HEK293 (cell line): Measurements from ENCODE around the gene DPYD.

Experiments
- CTCF ChIA-PET: fragments of 350-600 bp; formaldehyde crosslinking; extraction: SDS; loops from one replicate; lab custom pipeline; 2021; ENCODE audit warnings: antibody characterized with exemption; lab: Yijun Ruan, JAX
- POLR2A ChIA-PET: fragments of 300-600 bp; formaldehyde crosslinking; extraction: SDS; loops from one replicate; lab custom pipeline; 2020; ENCODE audit warnings: antibody characterized with exemption, inconsistent platforms; lab: Yijun Ruan, JAX
- H3K27ac ChIP-seq: fragments of 200-500 bp; sonication (Bioruptor generic); 2 replicates; pipeline ENCODE4 v1.5.1; 2014; ENCODE audit warnings: low read depth, low read length, control low read depth, inconsistent platforms; ENCODE audit errors: extremely low read depth
- H3K36me3 ChIP-seq, 2 experiments: fragments of 200-500 bp in 1 of 2; sonication (Bioruptor generic) in 1 of 2; 1 replicate in 1 of 2; 2 replicates in 1 of 2; pipeline ENCODE4 v1.5.1; 2014 to 2017; ENCODE audit warnings: inconsistent platforms in 2 of 2, low read length in 2 of 2; ENCODE audit not compliant: control insufficient read depth in 2 of 2, insufficient read depth in 1 of 2
- H3K4me1 ChIP-seq: fragments of 200-500 bp; sonication (Bioruptor generic); 2 replicates; pipeline ENCODE4 v1.5.1; 2014; ENCODE audit warnings: mild to moderate bottlenecking, low read length, inconsistent platforms; ENCODE audit not compliant: control insufficient read depth, insufficient read depth
- H3K4me3 ChIP-seq: 2 replicates; pipeline ENCODE4 v1.5.1; 2011; ENCODE audit warnings: low read depth, mild to moderate bottlenecking, control low read depth, low read length, moderate library complexity
- H3K9me3 ChIP-seq: fragments of 200-500 bp; sonication (Bioruptor generic); 2 replicates; pipeline ENCODE4 v1.5.1; 2014; ENCODE audit warnings: low read depth, low read length, inconsistent platforms; ENCODE audit not compliant: control insufficient read depth, insufficient read depth
- BCL11A ChIP-seq: fragments of 450-650 bp; formaldehyde crosslinking; IDR thresholded peaks from 2 replicates; pipeline ENCODE4 v1.5.1; 2016; ENCODE audit warnings: low read depth, missing biosample characterization, missing genetic modification characterization
- INSM2 ChIP-seq: fragments of 450-650 bp; formaldehyde crosslinking; IDR thresholded peaks from 2 replicates; pipeline ENCODE4 v1.5.1; 2016; ENCODE audit warnings: missing biosample characterization, missing genetic modification characterization
- PRDM1 ChIP-seq: fragments of 450-650 bp; formaldehyde crosslinking; IDR thresholded peaks from 2 replicates; pipeline ENCODE4; 2016; ENCODE audit warnings: missing biosample characterization, missing genetic modification characterization
- ZBTB20 ChIP-seq: fragments of 450-650 bp; formaldehyde crosslinking; IDR thresholded peaks from 2 replicates; pipeline ENCODE4 v1.5.1; 2016; ENCODE audit warnings: missing biosample characterization, missing genetic modification characterization
- ZNF140 ChIP-seq: fragments of 450-650 bp; formaldehyde crosslinking; IDR thresholded peaks from 2 replicates; pipeline ENCODE4 v1.5.1; 2016; ENCODE audit warnings: missing biosample characterization, missing genetic modification characterization
- ZNF16 ChIP-seq: fragments of 450-650 bp; formaldehyde crosslinking; IDR thresholded peaks from 2 replicates; pipeline ENCODE4 v1.5.1; 2016; ENCODE audit warnings: low read depth, missing biosample characterization, missing genetic modification characterization
- ZNF362 ChIP-seq: fragments of 450-650 bp; formaldehyde crosslinking; IDR thresholded peaks from 2 replicates; pipeline ENCODE4 v1.5.1; 2016; ENCODE audit warnings: missing biosample characterization, missing genetic modification characterization
- ZNF473 ChIP-seq: fragments of 450-650 bp; formaldehyde crosslinking; IDR thresholded peaks from 2 replicates; pipeline ENCODE4 v1.5.1; 2017; ENCODE audit warnings: missing biosample characterization, missing genetic modification characterization
- ZNF510 ChIP-seq: fragments of 450-650 bp; formaldehyde crosslinking; IDR thresholded peaks from 2 replicates; pipeline ENCODE4 v1.5.1; 2018; ENCODE audit warnings: mild to moderate bottlenecking, missing genetic modification characterization, missing biosample characterization; ENCODE audit not compliant: insufficient replicate concordance
- ZNF514 ChIP-seq: fragments of 450-650 bp; formaldehyde crosslinking; IDR thresholded peaks from 2 replicates; pipeline ENCODE4 v1.5.1; 2016; ENCODE audit warnings: missing biosample characterization, missing genetic modification characterization
- ZNF560 ChIP-seq: fragments of 450-650 bp; formaldehyde crosslinking; IDR thresholded peaks from 2 replicates; pipeline ENCODE4 v1.5.1; 2017; ENCODE audit warnings: missing biosample characterization, missing genetic modification characterization, borderline replicate concordance
- ZNF571 ChIP-seq: fragments of 450-650 bp; formaldehyde crosslinking; IDR thresholded peaks from 2 replicates; pipeline ENCODE4 v1.5.0; 2017; ENCODE audit warnings: missing biosample characterization, missing genetic modification characterization
- ZNF585B ChIP-seq: fragments of 450-650 bp; formaldehyde crosslinking; IDR thresholded peaks from 2 replicates; pipeline ENCODE4 v1.5.1; 2016; ENCODE audit warnings: missing biosample characterization, missing genetic modification characterization
- ZNF654 ChIP-seq: fragments of 450-650 bp; formaldehyde crosslinking; IDR thresholded peaks from 2 replicates; pipeline ENCODE4 v1.5.1; 2016; ENCODE audit warnings: low read depth, missing biosample characterization, missing genetic modification characterization
- ZNF658 ChIP-seq: fragments of 450-650 bp; formaldehyde crosslinking; IDR thresholded peaks from 2 replicates; pipeline ENCODE4; 2016; ENCODE audit warnings: missing biosample characterization, missing genetic modification characterization
- ZNF792 ChIP-seq: fragments of 450-650 bp; formaldehyde crosslinking; IDR thresholded peaks from 2 replicates; pipeline ENCODE4 v1.5.1; 2016; ENCODE audit warnings: missing biosample characterization, missing genetic modification characterization
- TF ChIP-seq, protein P1 (sequence below): fragments of 450-650 bp; formaldehyde crosslinking; IDR thresholded peaks from 2 replicates; pipeline ENCODE4 v1.5.1; 2017; ENCODE audit warnings: missing biosample characterization, missing genetic modification characterization
- TF ChIP-seq, protein P2 (sequence below): fragments of 450-650 bp; formaldehyde crosslinking; IDR thresholded peaks from 2 replicates; pipeline ENCODE4 v1.5.1; 2016; ENCODE audit warnings: missing biosample characterization, missing genetic modification characterization
- TF ChIP-seq, protein P3 (sequence below): fragments of 450-650 bp; formaldehyde crosslinking; IDR thresholded peaks from 2 replicates; pipeline ENCODE4 v1.5.1; 2016; ENCODE audit warnings: missing biosample characterization, missing genetic modification characterization
- TF ChIP-seq, protein P4 (sequence below): fragments of 450-650 bp; formaldehyde crosslinking; IDR thresholded peaks from 2 replicates; pipeline ENCODE4 v1.5.1; 2017; ENCODE audit warnings: missing biosample characterization, missing genetic modification characterization
- TF ChIP-seq, protein P5 (sequence below): fragments of 450-650 bp; formaldehyde crosslinking; IDR thresholded peaks from 2 replicates; pipeline ENCODE4 v1.5.1; 2016; ENCODE audit warnings: missing biosample characterization, missing genetic modification characterization

DPYD gene

DNA sequence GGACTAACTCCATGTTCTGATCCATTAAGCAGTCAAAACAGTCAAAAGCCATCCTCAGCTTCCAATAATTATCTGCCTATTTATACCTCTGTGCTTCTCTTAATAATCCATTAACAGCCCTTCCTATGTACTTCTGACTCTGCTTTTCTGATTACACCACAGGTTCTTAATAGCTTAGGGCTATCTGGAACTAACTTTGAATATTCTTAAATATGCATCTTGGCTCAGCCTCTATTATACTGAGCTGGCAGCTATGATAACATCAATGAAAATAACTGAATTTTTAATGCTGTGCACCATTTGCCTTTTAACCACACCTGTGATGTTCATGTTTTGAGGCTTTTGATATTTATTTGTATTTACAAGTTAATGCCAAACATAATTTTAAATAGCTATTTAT is 175.9 kb downstream of the DPYD start:
- no peaks in the 10 kb centered on the region for H3K36me3 ChIP-seq
- no peaks in the 10 kb centered on the region for H3K9me3 ChIP-seq
- no peak overlapping the region for H3K4me3 ChIP-seq
- ChIA-PET POLR2A (no interaction called here), CTCF (interaction anchor here (0.8 to 1.2 kb wide), 2 partner anchors 14 to 75 kb away, joined by 3 to 4 read pairs; no protein-coding TSS in a partner anchor)
- no peaks in the 10 kb centered on the region for H3K4me1 ChIP-seq
- no peak overlapping the region for H3K27ac ChIP-seq
- TF ChIP-seq ZNF473 (tag by site-specific recombination) (no peak), ZNF362 (tag by site-specific recombination) (no peak), ZNF560 (tag by site-specific recombination) (no peak), ZNF510 (no peak), BCL11A (tag by site-specific recombination) (no peak), ZNF792 (tag by site-specific recombination) (no peak), ZNF585B (tag by site-specific recombination) (no peak), PRDM1 (no peak), ZNF654 (no peak), ZNF514 (tag by site-specific recombination) (no peak), ZNF16 (tag by site-specific recombination) (no peak)
- TF ChIP-seq, protein P1, sequence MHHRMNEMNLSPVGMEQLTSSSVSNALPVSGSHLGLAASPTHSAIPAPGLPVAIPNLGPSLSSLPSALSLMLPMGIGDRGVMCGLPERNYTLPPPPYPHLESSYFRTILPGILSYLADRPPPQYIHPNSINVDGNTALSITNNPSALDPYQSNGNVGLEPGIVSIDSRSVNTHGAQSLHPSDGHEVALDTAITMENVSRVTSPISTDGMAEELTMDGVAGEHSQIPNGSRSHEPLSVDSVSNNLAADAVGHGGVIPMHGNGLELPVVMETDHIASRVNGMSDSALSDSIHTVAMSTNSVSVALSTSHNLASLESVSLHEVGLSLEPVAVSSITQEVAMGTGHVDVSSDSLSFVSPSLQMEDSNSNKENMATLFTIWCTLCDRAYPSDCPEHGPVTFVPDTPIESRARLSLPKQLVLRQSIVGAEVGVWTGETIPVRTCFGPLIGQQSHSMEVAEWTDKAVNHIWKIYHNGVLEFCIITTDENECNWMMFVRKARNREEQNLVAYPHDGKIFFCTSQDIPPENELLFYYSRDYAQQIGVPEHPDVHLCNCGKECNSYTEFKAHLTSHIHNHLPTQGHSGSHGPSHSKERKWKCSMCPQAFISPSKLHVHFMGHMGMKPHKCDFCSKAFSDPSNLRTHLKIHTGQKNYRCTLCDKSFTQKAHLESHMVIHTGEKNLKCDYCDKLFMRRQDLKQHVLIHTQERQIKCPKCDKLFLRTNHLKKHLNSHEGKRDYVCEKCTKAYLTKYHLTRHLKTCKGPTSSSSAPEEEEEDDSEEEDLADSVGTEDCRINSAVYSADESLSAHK: no peak
- TF ChIP-seq, protein P2, sequence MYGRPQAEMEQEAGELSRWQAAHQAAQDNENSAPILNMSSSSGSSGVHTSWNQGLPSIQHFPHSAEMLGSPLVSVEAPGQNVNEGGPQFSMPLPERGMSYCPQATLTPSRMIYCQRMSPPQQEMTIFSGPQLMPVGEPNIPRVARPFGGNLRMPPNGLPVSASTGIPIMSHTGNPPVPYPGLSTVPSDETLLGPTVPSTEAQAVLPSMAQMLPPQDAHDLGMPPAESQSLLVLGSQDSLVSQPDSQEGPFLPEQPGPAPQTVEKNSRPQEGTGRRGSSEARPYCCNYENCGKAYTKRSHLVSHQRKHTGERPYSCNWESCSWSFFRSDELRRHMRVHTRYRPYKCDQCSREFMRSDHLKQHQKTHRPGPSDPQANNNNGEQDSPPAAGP: no peak
- TF ChIP-seq, protein P3, sequence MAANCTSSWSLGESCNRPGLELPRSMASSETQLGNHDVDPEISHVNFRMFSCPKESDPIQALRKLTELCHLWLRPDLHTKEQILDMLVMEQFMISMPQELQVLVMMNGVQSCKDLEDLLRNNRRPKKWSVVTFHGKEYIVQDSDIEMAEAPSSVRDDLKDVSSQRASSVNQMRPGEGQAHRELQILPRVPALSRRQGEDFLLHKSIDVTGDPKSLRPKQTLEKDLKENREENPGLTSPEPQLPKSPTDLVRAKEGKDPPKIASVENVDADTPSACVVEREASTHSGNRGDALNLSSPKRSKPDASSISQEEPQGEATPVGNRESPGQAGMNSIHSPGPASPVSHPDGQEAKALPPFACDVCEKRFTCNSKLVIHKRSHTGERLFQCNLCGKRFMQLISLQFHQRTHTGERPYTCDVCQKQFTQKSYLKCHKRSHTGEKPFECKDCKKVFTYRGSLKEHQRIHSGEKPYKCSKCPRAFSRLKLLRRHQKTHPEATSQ (tag by site-specific recombination): no peak

- H3K9me3 ChIP-seq: no peaks in the 10 kb centered on the region
- H3K4me1 ChIP-seq: no peaks in the 10 kb centered on the region
- no peak overlapping the region for H3K4me3 ChIP-seq
- ChIA-PET POLR2A (no interaction called here), CTCF (no interaction called here)
- H3K27ac ChIP-seq: no peak overlapping the region
- H3K36me3 ChIP-seq: no peaks in the 10 kb centered on the region
- TF ChIP-seq ZNF658 (tag by site-specific recombination) (no peak), ZBTB20 (no peak), ZNF140 (no peak), ZNF571 (no peak)
Observed at GRCh38 chr1:97743129-97743528, 177.7 kb downstream of the DPYD start.

- ChIA-PET CTCF (no interaction called here), POLR2A (no interaction called here)
- Histone ChIP-seq H3K36me3 (no peaks in the 10 kb centered on the region), H3K27ac (no peak overlapping the region), H3K4me1 (no peaks in the 10 kb centered on the region), H3K4me3 (no peak overlapping the region), H3K9me3 (no peaks in the 10 kb centered on the region)
- TF ChIP-seq, protein P4, sequence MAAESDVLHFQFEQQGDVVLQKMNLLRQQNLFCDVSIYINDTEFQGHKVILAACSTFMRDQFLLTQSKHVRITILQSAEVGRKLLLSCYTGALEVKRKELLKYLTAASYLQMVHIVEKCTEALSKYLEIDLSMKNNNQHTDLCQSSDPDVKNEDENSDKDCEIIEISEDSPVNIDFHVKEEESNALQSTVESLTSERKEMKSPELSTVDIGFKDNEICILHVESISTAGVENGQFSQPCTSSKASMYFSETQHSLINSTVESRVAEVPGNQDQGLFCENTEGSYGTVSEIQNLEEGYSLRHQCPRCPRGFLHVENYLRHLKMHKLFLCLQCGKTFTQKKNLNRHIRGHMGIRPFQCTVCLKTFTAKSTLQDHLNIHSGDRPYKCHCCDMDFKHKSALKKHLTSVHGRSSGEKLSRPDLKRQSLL (tag by site-specific recombination): no peak
- TF ChIP-seq, protein P5, sequence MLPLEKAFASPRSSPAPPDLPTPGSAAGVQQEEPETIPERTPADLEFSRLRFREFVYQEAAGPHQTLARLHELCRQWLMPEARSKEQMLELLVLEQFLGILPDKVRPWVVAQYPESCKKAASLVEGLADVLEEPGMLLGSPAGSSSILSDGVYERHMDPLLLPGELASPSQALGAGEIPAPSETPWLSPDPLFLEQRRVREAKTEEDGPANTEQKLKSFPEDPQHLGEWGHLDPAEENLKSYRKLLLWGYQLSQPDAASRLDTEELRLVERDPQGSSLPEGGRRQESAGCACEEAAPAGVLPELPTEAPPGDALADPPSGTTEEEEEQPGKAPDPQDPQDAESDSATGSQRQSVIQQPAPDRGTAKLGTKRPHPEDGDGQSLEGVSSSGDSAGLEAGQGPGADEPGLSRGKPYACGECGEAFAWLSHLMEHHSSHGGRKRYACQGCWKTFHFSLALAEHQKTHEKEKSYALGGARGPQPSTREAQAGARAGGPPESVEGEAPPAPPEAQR (tag by site-specific recombination): no peak
- TF ChIP-seq INSM2 (tag by site-specific recombination): no peak
- no peak for TF ChIP-seq BCL11A (tag by site-specific recombination)
Observed at GRCh38 chr1:97740891-97741290, 179.9 kb downstream of the DPYD start.
